ENCODE measurements around the gene LYPLAL1. TPM values are rescaled to one million over a fixed set of nuclear protein-coding genes. Genes with fewer than 3 reads are reported as not detected.

Gene LYPLAL1
- total and polyA plus RNA-seq, 2 of the 13 experiments (the other 11 are each of a cell fraction or from before 2014, with no cell fraction given) = 17.0 to 31.6 TPM

DNA sequence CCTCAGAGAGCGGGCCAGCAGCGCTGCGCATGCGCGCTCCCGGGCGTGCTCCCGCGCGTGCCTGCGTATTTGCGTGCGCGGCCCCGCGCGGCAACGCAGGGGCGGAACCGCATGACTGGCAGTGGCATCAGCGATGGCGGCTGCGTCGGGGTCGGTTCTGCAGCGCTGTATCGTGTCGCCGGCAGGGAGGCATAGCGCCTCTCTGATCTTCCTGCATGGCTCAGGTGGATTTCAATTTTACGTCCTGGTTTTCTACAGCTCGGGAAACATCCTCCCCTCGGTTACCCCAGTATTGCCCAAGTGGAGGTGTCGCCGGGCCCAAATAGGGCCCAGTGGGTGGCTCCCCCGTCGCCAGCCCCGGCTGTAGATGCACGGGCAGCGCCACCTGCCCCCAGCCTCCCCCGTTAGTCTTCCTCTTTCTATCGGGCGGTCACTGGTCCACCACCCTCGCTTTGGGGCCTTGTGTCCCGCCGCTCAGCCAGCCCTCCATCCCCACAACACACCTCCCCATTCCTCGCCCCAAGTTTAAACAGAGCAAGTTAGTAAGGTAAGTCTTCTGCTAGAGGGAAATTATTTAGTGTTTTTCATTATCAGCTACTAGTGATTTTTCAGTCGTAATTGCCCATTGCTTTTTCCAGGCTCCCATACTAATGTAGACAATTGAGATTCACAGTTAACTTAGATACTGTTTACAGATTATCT, at the start of gene LYPLAL1 (continued):
- TF ChIP-seq ZFP62 (CRISPR knock-in tag; IDR thresholded peaks at IDR 0.05) (no peak), SIN3B (IDR thresholded peaks at IDR 0.05; ENCODE audit: low read length) (no peak), ZFX (CRISPR knock-in tag; IDR thresholded peaks at IDR 0.05; ENCODE audit: low read depth) (peak; percentile 92), MEF2D (CRISPR knock-in tag; IDR thresholded peaks at IDR 0.05) (no peak), ZNF564 (CRISPR knock-in tag; IDR thresholded peaks at IDR 0.05) (no peak), ZNF264 (CRISPR knock-in tag; IDR thresholded peaks at IDR 0.05) (no peak), NKX3-1 (CRISPR knock-in tag; IDR thresholded peaks at IDR 0.05) (no peak), ZNF430 (CRISPR knock-in tag; IDR thresholded peaks at IDR 0.05) (peak; percentile 67; the same call in 1 of the 2 replicates), CBX2 (IDR thresholded peaks at IDR 0.05; ENCODE audit: low read depth, low read length) (no peak), CBX2 (CRISPR knock-in tag; IDR thresholded peaks at IDR 0.05; ENCODE audit: low read depth) (no peak), ZNF747 (CRISPR knock-in tag; IDR thresholded peaks at IDR 0.05; ENCODE audit: borderline replicate concordance) (no peak), ZNF263 (CRISPR knock-in tag; IDR thresholded peaks at IDR 0.05) (no peak), ZFP36 (IDR thresholded peaks at IDR 0.05; ENCODE audit: borderline replicate concordance, low read depth, low read length, partially characterized antibody) (no peak), ZNF549 (CRISPR knock-in tag; IDR thresholded peaks at IDR 0.05) (no peak), TEAD3 (CRISPR knock-in tag; optimal IDR thresholded peaks at IDR 0.05; ENCODE audit: borderline replicate concordance) (peak; percentile 95), ZNF75D (CRISPR knock-in tag; IDR thresholded peaks at IDR 0.05; ENCODE audit: borderline replicate concordance) (no peak), CREB1 (IDR thresholded peaks at IDR 0.05) (peak; percentile 52), CREB1 (CRISPR knock-in tag; IDR thresholded peaks at IDR 0.05) (no peak), ARNT2 (CRISPR knock-in tag; IDR thresholded peaks at IDR 0.05; ENCODE audit: low read depth) (no peak; the same call in 1 of the 2 replicates), ZMYM2 (CRISPR knock-in tag; IDR thresholded peaks at IDR 0.05) (no peak), RNF2 (conservative IDR thresholded peaks at IDR 0.05; ENCODE audit: low read depth) (no peak), NFE2 (CRISPR knock-in tag; IDR thresholded peaks at IDR 0.05) (no peak), ZNF296 (CRISPR knock-in tag; conservative IDR thresholded peaks at IDR 0.05) (no peak), FOSL2 (CRISPR knock-in tag; IDR thresholded peaks at IDR 0.05) (peak; percentile 56)
- TF ChIP-seq, protein P1, sequence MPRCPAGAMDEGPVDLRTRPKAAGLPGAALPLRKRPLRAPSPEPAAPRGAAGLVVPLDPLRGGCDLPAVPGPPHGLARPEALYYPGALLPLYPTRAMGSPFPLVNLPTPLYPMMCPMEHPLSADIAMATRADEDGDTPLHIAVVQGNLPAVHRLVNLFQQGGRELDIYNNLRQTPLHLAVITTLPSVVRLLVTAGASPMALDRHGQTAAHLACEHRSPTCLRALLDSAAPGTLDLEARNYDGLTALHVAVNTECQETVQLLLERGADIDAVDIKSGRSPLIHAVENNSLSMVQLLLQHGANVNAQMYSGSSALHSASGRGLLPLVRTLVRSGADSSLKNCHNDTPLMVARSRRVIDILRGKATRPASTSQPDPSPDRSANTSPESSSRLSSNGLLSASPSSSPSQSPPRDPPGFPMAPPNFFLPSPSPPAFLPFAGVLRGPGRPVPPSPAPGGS (CRISPR knock-in tag; IDR thresholded peaks at IDR 0.05) = peak; percentile 81; the same call in 1 of the 2 replicates
- TF ChIP-seq, protein P2, sequence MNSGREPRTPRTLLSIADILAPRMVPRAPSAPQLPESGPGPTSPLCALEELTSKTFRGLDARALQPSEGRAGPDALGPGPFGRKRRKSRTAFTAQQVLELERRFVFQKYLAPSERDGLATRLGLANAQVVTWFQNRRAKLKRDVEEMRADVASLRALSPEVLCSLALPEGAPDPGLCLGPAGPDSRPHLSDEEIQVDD (CRISPR knock-in tag; IDR thresholded peaks at IDR 0.05; ENCODE audit: borderline replicate concordance) = peak; percentile 81; the same call in 1 of the 2 replicates
- TF ChIP-seq, protein P3, sequence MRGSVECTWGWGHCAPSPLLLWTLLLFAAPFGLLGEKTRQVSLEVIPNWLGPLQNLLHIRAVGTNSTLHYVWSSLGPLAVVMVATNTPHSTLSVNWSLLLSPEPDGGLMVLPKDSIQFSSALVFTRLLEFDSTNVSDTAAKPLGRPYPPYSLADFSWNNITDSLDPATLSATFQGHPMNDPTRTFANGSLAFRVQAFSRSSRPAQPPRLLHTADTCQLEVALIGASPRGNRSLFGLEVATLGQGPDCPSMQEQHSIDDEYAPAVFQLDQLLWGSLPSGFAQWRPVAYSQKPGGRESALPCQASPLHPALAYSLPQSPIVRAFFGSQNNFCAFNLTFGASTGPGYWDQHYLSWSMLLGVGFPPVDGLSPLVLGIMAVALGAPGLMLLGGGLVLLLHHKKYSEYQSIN (CRISPR knock-in tag; IDR thresholded peaks at IDR 0.05; ENCODE audit: borderline replicate concordance) = no peak
- TF ChIP-seq, protein P4, sequence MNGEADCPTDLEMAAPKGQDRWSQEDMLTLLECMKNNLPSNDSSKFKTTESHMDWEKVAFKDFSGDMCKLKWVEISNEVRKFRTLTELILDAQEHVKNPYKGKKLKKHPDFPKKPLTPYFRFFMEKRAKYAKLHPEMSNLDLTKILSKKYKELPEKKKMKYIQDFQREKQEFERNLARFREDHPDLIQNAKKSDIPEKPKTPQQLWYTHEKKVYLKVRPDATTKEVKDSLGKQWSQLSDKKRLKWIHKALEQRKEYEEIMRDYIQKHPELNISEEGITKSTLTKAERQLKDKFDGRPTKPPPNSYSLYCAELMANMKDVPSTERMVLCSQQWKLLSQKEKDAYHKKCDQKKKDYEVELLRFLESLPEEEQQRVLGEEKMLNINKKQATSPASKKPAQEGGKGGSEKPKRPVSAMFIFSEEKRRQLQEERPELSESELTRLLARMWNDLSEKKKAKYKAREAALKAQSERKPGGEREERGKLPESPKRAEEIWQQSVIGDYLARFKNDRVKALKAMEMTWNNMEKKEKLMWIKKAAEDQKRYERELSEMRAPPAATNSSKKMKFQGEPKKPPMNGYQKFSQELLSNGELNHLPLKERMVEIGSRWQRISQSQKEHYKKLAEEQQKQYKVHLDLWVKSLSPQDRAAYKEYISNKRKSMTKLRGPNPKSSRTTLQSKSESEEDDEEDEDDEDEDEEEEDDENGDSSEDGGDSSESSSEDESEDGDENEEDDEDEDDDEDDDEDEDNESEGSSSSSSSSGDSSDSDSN (CRISPR knock-in tag; IDR thresholded peaks at IDR 0.05) = peak; percentile 87
